ENCODE data around the gene PDE6C. TPM values are rescaled to one million over a fixed set of nuclear protein-coding genes. Genes with fewer than 3 reads are reported as not detected.
"Not testable (repeated sequence)": the region's sequence is repeated elsewhere in the genome, so short reads cannot be mapped to it uniquely, and the experiment has no call there.

Gene PDE6C
- total RNA-seq, 2 donors from 2014 or later = not detected

GRCh38 chr10:93678386-93678785, 66.0 kb downstream of the PDE6C start:
- H3K36me3 Mint-ChIP-seq = peaks cover 16% of the 10 kb centered on the region

GRCh38 chr10:93678805-93679587, 66.7 kb downstream of the PDE6C start:
- no peak for ATAC-seq
- Mint-ChIP-seq H3K27ac (no peak overlapping the region), H3K36me3 (peaks cover 16% of the 10 kb centered on the region), H3K27me3 (no peaks in the 10 kb centered on the region), H3K4me3 (no peak overlapping the region), H3K4me1 (ENCODE audit: low read depth in 2 of 2) (peaks cover 0 to 2% of the 10 kb centered on the region in 2 donors), H3K9me3 (no peaks in the 10 kb centered on the region)
- DNase-seq (ENCODE audit: low spot score) = no peak

More at GRCh38 chr10:93678386-93678785, 66.0 kb downstream of the PDE6C start:
- no peak overlapping the region for H3K4me3 Mint-ChIP-seq
- peaks cover 0 to 2% of the 10 kb centered on the region in 2 donors for H3K4me1 Mint-ChIP-seq (ENCODE audit: low read depth in 2 of 2)
- no peak for ATAC-seq
- no peak for DNase-seq (ENCODE audit: low spot score)
- H3K9me3 Mint-ChIP-seq = no peaks in the 10 kb centered on the region
- H3K27me3 Mint-ChIP-seq = no peaks in the 10 kb centered on the region
- no peak overlapping the region for H3K27ac Mint-ChIP-seq

- peaks cover 9% of the 10 kb centered on the region for H3K36me3 Mint-ChIP-seq
- H3K27me3 Mint-ChIP-seq = no peaks in the 10 kb centered on the region
- no peak overlapping the region for H3K27ac Mint-ChIP-seq
- no peak overlapping the region for H3K4me3 Mint-ChIP-seq
- DNase-seq (ENCODE audit: low spot score) = no peak
- H3K4me1 Mint-ChIP-seq (ENCODE audit: low read depth in 2 of 2) = no peaks in the 10 kb centered on the region
- ATAC-seq = no peak
- no peaks in the 10 kb centered on the region for H3K9me3 Mint-ChIP-seq
These were observed 68.2 kb downstream of the PDE6C start for GRCh38 chr10:93680412-93681047.

- Mint-ChIP-seq H3K27me3 (no peaks in the 10 kb centered on the region), H3K4me1 (ENCODE audit: low read depth in 2 of 2) (no peaks in the 10 kb centered on the region), H3K36me3 (no peaks in the 10 kb centered on the region), H3K9me3 (no peaks in the 10 kb centered on the region), H3K4me3 (no peak overlapping the region), H3K27ac (no peak overlapping the region)
- ATAC-seq (no peak), DNase-seq (ENCODE audit: low spot score) (no peak)
These were observed 75.4 kb downstream of the PDE6C start for GRCh38 chr10:93687737-93688136.

- ATAC-seq = no peak
- Mint-ChIP-seq H3K9me3 (no peaks in the 10 kb centered on the region), H3K4me3 (no peak overlapping the region), H3K27me3 (no peaks in the 10 kb centered on the region), H3K27ac (no peak overlapping the region), H3K4me1 (ENCODE audit: low read depth in 2 of 2) (peaks cover 2 to 7% of the 10 kb centered on the region in 2 donors), H3K36me3 (peaks cover 19% of the 10 kb centered on the region)
- DNase-seq (ENCODE audit: low spot score) = no peak
These were observed 83.4 kb downstream of the PDE6C start for GRCh38 chr10:93695740-93696139.

- H3K9me3 Mint-ChIP-seq; H3K4me3 Mint-ChIP-seq; H3K27me3 Mint-ChIP-seq; ATAC-seq; DNase-seq (ENCODE audit: low spot score); H3K27ac Mint-ChIP-seq; H3K4me1 Mint-ChIP-seq (ENCODE audit: low read depth in 2 of 2): not testable (repeated sequence)
- peaks cover 19% of the 10 kb centered on the region for H3K36me3 Mint-ChIP-seq
These were observed 84.2 kb downstream of the PDE6C start for GRCh38 chr10:93696582-93696981.

- Mint-ChIP-seq H3K4me1 (ENCODE audit: low read depth in 2 of 2) (peaks cover 2 to 7% of the 10 kb centered on the region in 2 donors), H3K9me3 (no peaks in the 10 kb centered on the region), H3K36me3 (peaks cover 19% of the 10 kb centered on the region), H3K27me3 (no peaks in the 10 kb centered on the region), H3K27ac (no peak overlapping the region), H3K4me3 (no peak overlapping the region)
- DNase-seq (ENCODE audit: low spot score) = no peak
- no peak for ATAC-seq
These were observed 84.9 kb downstream of the PDE6C start for GRCh38 chr10:93697207-93697606.

GRCh38 chr10:93701866-93702209, 89.5 kb downstream of the PDE6C start:
- Mint-ChIP-seq H3K27me3 (peaks cover 0 to under 1% of the 10 kb centered on the region in 2 donors), H3K9me3 (no peaks in the 10 kb centered on the region), H3K27ac (no peak overlapping the region), H3K36me3 (peaks cover 8% of the 10 kb centered on the region), H3K4me3 (no peak overlapping the region), H3K4me1 (ENCODE audit: low read depth in 2 of 2) (peaks cover 4 to 7% of the 10 kb centered on the region in 2 donors)
- DNase-seq (ENCODE audit: low spot score) = no peak
- peak in 1 of 2 donors; percentile 2 for ATAC-seq

GRCh38 chr10:93702210-93703001, 90.1 kb downstream of the PDE6C start, which contains the start of gene FRA10AC1:
Gene FRA10AC1 (minus strand): TSS chr10:93702592. CDS start chr10:93700106, 2,486 bp downstream.
- Mint-ChIP-seq H3K27me3 (peaks cover 0 to 5% of the 10 kb centered on the region in 2 donors), H3K9me3 (no peaks in the 10 kb centered on the region), H3K27ac (no peak within 1 kb of the TSS), H3K4me1 (ENCODE audit: low read depth in 2 of 2) (peaks cover 1 to 4% of the 10 kb centered on the region in 2 donors), H3K36me3 (peaks cover 2% of the 10 kb centered on the region), H3K4me3 (no peak within 1 kb of the TSS)
- ATAC-seq (peak; percentile 97 to 98), DNase-seq (ENCODE audit: low spot score) (peak; percentile 93)

- no peaks in the 10 kb centered on the region for H3K9me3 Mint-ChIP-seq
- no peak overlapping the region for H3K27ac Mint-ChIP-seq
- no peak overlapping the region for H3K4me3 Mint-ChIP-seq
- peaks cover 0 to 10% of the 10 kb centered on the region in 2 donors for H3K27me3 Mint-ChIP-seq
- ATAC-seq (no peak), DNase-seq (ENCODE audit: low spot score) (no peak)
- peaks cover 0 to 4% of the 10 kb centered on the region in 2 donors for H3K4me1 Mint-ChIP-seq (ENCODE audit: low read depth in 2 of 2)
- no peaks in the 10 kb centered on the region for H3K36me3 Mint-ChIP-seq
These were observed 90.7 kb downstream of the PDE6C start for GRCh38 chr10:93703066-93703465.

- Mint-ChIP-seq H3K27me3 (peaks cover 0 to 10% of the 10 kb centered on the region in 2 donors), H3K27ac (no peak overlapping the region), H3K4me3 (no peak overlapping the region), H3K9me3 (no peaks in the 10 kb centered on the region), H3K36me3 (no peaks in the 10 kb centered on the region), H3K4me1 (ENCODE audit: low read depth in 2 of 2) (peaks cover 0 to 4% of the 10 kb centered on the region in 2 donors)
- DNase-seq (ENCODE audit: low spot score) = no peak
- no peak for ATAC-seq
These were observed 91.5 kb downstream of the PDE6C start for GRCh38 chr10:93703841-93704240.

- ATAC-seq (no peak), DNase-seq (ENCODE audit: low spot score) (no peak)
- no peak overlapping the region for H3K27ac Mint-ChIP-seq
- no peaks in the 10 kb centered on the region for H3K9me3 Mint-ChIP-seq
- no peak overlapping the region for H3K4me3 Mint-ChIP-seq
- H3K4me1 Mint-ChIP-seq (ENCODE audit: low read depth in 2 of 2) = peaks cover 0 to 4% of the 10 kb centered on the region in 2 donors
- H3K27me3 Mint-ChIP-seq = peaks cover 0 to 10% of the 10 kb centered on the region in 2 donors
- H3K36me3 Mint-ChIP-seq = no peaks in the 10 kb centered on the region
These were observed 92.1 kb downstream of the PDE6C start for GRCh38 chr10:93704451-93704850.

- Mint-ChIP-seq H3K36me3 (no peaks in the 10 kb centered on the region), H3K27ac (no peak overlapping the region), H3K9me3 (no peaks in the 10 kb centered on the region), H3K4me1 (ENCODE audit: low read depth in 2 of 2) (peaks cover 0 to 4% of the 10 kb centered on the region in 2 donors), H3K4me3 (no peak overlapping the region), H3K27me3 (peaks cover 0 to 12% of the 10 kb centered on the region in 2 donors)
- no peak for DNase-seq (ENCODE audit: low spot score)
- no peak for ATAC-seq
These were observed 95.3 kb downstream of the PDE6C start for GRCh38 chr10:93707623-93708022.

Measured in natural killer cell treated with Interleukin-12 subunit alpha and Interleukin-12 subunit beta and Interleukin-15 and Interleukin-18, amount 100 ng/mL, for 72 hours (primary cell).